H1 (cell line): Measurements from ENCODE around the gene TXNRD2. TPM values are rescaled to one million over a fixed set of nuclear protein-coding genes. Genes with fewer than 3 reads are reported as not detected.
A peak's percentile ranks its signal among the peaks of the same experiment; 100 is the strongest.

Experiments
- CTCF ChIA-PET: fragments of 300-600 bp; sonication (Branson Sonifier 250); formaldehyde crosslinking; loops from one replicate; lab custom pipeline; 2021; ENCODE audit not compliant: partially characterized antibody; lab: Charles Lee
- POLR2A ChIA-PET: fragments of 300-600 bp; sonication (Branson Sonifier 250); formaldehyde crosslinking; loops from one replicate; lab custom pipeline; 2021; ENCODE audit warnings: inconsistent platforms; ENCODE audit not compliant: partially characterized antibody; lab: Charles Lee
- DNase-seq, 2 experiments: peaks; one replicate each; pipeline versions ENCODE4 v3.0.0 to v3.0.0-alpha.2; 2010 to 2022; ENCODE audit warnings: low spot score in 2 of 2, low read depth in 1 of 2, mixed read lengths in 1 of 2
- FAIRE-seq: peaks from 2 replicates; lab custom pipeline; 2011; peaks lifted over from hg19 to GRCh38; lab: Jason Lieb, UNC
- H2AFZ ChIP-seq: 2 replicates; pipeline ENCODE4 v1.8.1; 2012; ENCODE audit warnings: low read length, inconsistent platforms
- H2AK5ac ChIP-seq: 2 replicates; pipeline ENCODE4 v1.6.1; 2013; ENCODE audit warnings: low read depth, low read length
- H2BK120ac ChIP-seq: replicated peaks from 2 replicates; pipeline ENCODE3; 2013; ENCODE audit warnings: low read depth, low read length, inconsistent platforms
- H2BK12ac ChIP-seq: 2 replicates; pipeline ENCODE4 v1.6.1; 2013; ENCODE audit warnings: low read depth, low read length
- H2BK15ac ChIP-seq: 2 replicates; pipeline ENCODE4 v1.6.1; 2013; ENCODE audit warnings: low read length
- H2BK20ac ChIP-seq: 2 replicates; pipeline ENCODE4 v1.6.1; 2013; ENCODE audit warnings: low read length
- H2BK5ac ChIP-seq: 2 replicates; pipeline ENCODE4 v1.6.1; 2013; ENCODE audit warnings: low read depth, low read length
- H3K14ac ChIP-seq: 2 replicates; pipeline ENCODE4 v1.6.1; 2013; ENCODE audit warnings: inconsistent platforms; ENCODE audit not compliant: insufficient read length
- H3K18ac ChIP-seq: 2 replicates; pipeline ENCODE4 v1.6.1; 2013; ENCODE audit warnings: low read length; ENCODE audit errors: extremely low read depth
- H3K23ac ChIP-seq: 2 replicates; pipeline ENCODE4 v1.6.1; 2013; ENCODE audit warnings: inconsistent platforms; ENCODE audit not compliant: insufficient read length
- H3K23me2 ChIP-seq: 2 replicates; pipeline ENCODE4 v1.6.1; 2013; ENCODE audit warnings: low read depth, low read length
- H3K27ac ChIP-seq: 2 replicates; pipeline ENCODE4 v1.6.1; 2011; ENCODE audit warnings: low read depth, low read length, inconsistent platforms
- H3K27me3 ChIP-seq, 4 experiments: replicated peaks in 1 of 4; 1 replicate in 1 of 4; 2 replicates in 3 of 4; pipeline versions ENCODE4 v1.6.1 to v1.8.1; 2011 to 2013; ENCODE audit warnings: low read length in 3 of 4, mild to moderate bottlenecking in 3 of 4, inconsistent platforms in 2 of 4, mixed read lengths in 2 of 4, moderate library complexity in 1 of 4; ENCODE audit not compliant: control insufficient read depth in 3 of 4, insufficient read depth in 3 of 4; ENCODE audit errors: extremely low read depth in 1 of 4
- H3K36me3 ChIP-seq, 4 experiments: 2 replicates each; pipeline versions ENCODE4 v1.6.1 to v1.8.1; 2011 to 2013; ENCODE audit warnings: mild to moderate bottlenecking in 4 of 4, low read length in 3 of 4, moderate library complexity in 2 of 4, control low read depth in 1 of 4, inconsistent platforms in 1 of 4; ENCODE audit not compliant: insufficient read depth in 4 of 4, control insufficient read depth in 2 of 4
- H3K4ac ChIP-seq: replicated peaks from 2 replicates; pipeline ENCODE3; 2013; ENCODE audit warnings: low read length, low read depth, mixed read lengths, inconsistent platforms; ENCODE audit not compliant: insufficient read length
- H3K4me1 ChIP-seq, 4 experiments: replicated peaks in 1 of 4; 1 replicate in 1 of 4; 2 replicates in 3 of 4; pipeline versions ENCODE4 v1.6.1 to v1.8.1; 2011 to 2013; ENCODE audit warnings: low read length in 3 of 4, inconsistent platforms in 2 of 4, mixed read lengths in 1 of 4; ENCODE audit not compliant: insufficient read depth in 4 of 4, control insufficient read depth in 3 of 4
- H3K4me2 ChIP-seq, 2 experiments: 2 replicates each; pipeline versions ENCODE4 v1.6.1 to v1.8.1; 2011 to 2013; ENCODE audit warnings: low read depth in 2 of 2, low read length in 2 of 2, control low read depth in 1 of 2, inconsistent platforms in 1 of 2, mild to moderate bottlenecking in 1 of 2; ENCODE audit not compliant: insufficient read depth in 1 of 2
- H3K4me3 ChIP-seq, 4 experiments: fragments of 200-600, 300-600 bp in 1 of 4; sonication (generic), shearing (Covaris generic), sonication (Bioruptor Twin) in 1 of 4; 2 replicates each; pipeline versions ENCODE4 v1.5.1 to v1.8.1; 2011 to 2016; ENCODE audit warnings: low read length in 4 of 4, low read depth in 3 of 4, control low read depth in 2 of 4, inconsistent platforms in 2 of 4, mild to moderate bottlenecking in 2 of 4, mixed read lengths in 1 of 4, moderate library complexity in 1 of 4; ENCODE audit not compliant: insufficient read depth in 2 of 4; ENCODE audit errors: extremely low read depth in 1 of 4
- H3K56ac ChIP-seq: replicated peaks from 2 replicates; pipeline ENCODE3; 2013; ENCODE audit warnings: low read depth, mild to moderate bottlenecking, mixed read lengths, low read length, inconsistent platforms; ENCODE audit not compliant: insufficient read length
- H3K79me1 ChIP-seq: 2 replicates; pipeline ENCODE4 v1.6.1; 2013; ENCODE audit warnings: low read depth, low read length, control low read depth
- H3K79me2 ChIP-seq, 2 experiments: 2 replicates each; pipeline versions ENCODE4 v1.6.1 to v1.8.1; 2012 to 2013; ENCODE audit warnings: low read length in 2 of 2, mild to moderate bottlenecking in 2 of 2, inconsistent platforms in 1 of 2; ENCODE audit not compliant: insufficient read depth in 2 of 2, control insufficient read depth in 1 of 2
- H3K9ac ChIP-seq, 4 experiments: replicated peaks in 1 of 4; 1 replicate in 1 of 4; 2 replicates in 3 of 4; pipeline versions ENCODE4 v1.6.1 to v1.8.1; 2011 to 2013; ENCODE audit warnings: low read depth in 3 of 4, low read length in 3 of 4, control low read depth in 2 of 4, mild to moderate bottlenecking in 2 of 4, moderate library complexity in 2 of 4, inconsistent platforms in 1 of 4; ENCODE audit errors: extremely low read depth in 1 of 4
- H3K9me3 ChIP-seq, 2 experiments: 2 replicates each; pipeline versions ENCODE4 v1.6.1 to v1.8.1; 2012 to 2013; ENCODE audit warnings: mild to moderate bottlenecking in 2 of 2, moderate library complexity in 2 of 2, control low read depth in 1 of 2, inconsistent platforms in 1 of 2, low read depth in 1 of 2, low read length in 1 of 2, mixed read lengths in 1 of 2; ENCODE audit not compliant: insufficient read depth in 2 of 2
- H4K20me1 ChIP-seq, 2 experiments: replicated peaks in 1 of 2; 2 replicates each; pipeline versions ENCODE3 to v1.8.1; 2011 to 2013; ENCODE audit warnings: inconsistent platforms in 2 of 2, low read length in 2 of 2, mild to moderate bottlenecking in 1 of 2; ENCODE audit not compliant: insufficient read depth in 2 of 2, control insufficient read depth in 1 of 2
- H4K5ac ChIP-seq: 2 replicates; pipeline ENCODE4 v1.6.1; 2013; ENCODE audit warnings: low read length, low read depth, mixed read lengths, inconsistent platforms; ENCODE audit not compliant: insufficient read length
- H4K8ac ChIP-seq: 2 replicates; pipeline ENCODE4 v1.8.0; 2013; ENCODE audit warnings: mild to moderate bottlenecking, moderate library complexity, low read length, inconsistent platforms; ENCODE audit not compliant: insufficient read depth; ENCODE audit errors: extremely low read depth
- H4K91ac ChIP-seq: replicated peaks from 2 replicates; pipeline ENCODE3; 2013; ENCODE audit warnings: low read length, mixed read lengths, inconsistent platforms; ENCODE audit not compliant: insufficient read length
- BCL11A ChIP-seq, 2 experiments: IDR thresholded peaks; one replicate each; pipeline ENCODE4 v1.6.1; 2011; ENCODE audit warnings: low read depth in 2 of 2, low read length in 2 of 2, mild to moderate bottlenecking in 2 of 2
- GTF2F1 ChIP-seq: IDR thresholded peaks from 2 replicates; pipeline ENCODE4 v1.6.1; 2012; ENCODE audit warnings: low read depth, low read length, improper control_type of control experiment, borderline replicate concordance
- JUND ChIP-seq: IDR thresholded peaks from 2 replicates; pipeline ENCODE4 v1.6.1; 2011; ENCODE audit warnings: mild to moderate bottlenecking, improper control_type of control experiment, low read length
- NANOG ChIP-seq: IDR thresholded peaks from 2 replicates; pipeline ENCODE4 v1.6.1; 2011; ENCODE audit warnings: low read length, low read depth, mild to moderate bottlenecking, inconsistent platforms; ENCODE audit not compliant: insufficient read depth, poor library complexity, severe bottlenecking
- PHF8 ChIP-seq: fragments of 200-600 bp; sonication (generic); conservative IDR thresholded peaks from 2 replicates; pipeline ENCODE4 v1.7.1; 2012; ENCODE audit warnings: low read depth, mild to moderate bottlenecking, inconsistent platforms, low read length, moderate library complexity
- SIRT6 ChIP-seq: IDR thresholded peaks from one replicate; pipeline ENCODE4 v1.7.1; 2012; ENCODE audit warnings: low read length, inconsistent platforms
- TAF7 ChIP-seq: optimal IDR thresholded peaks from 2 replicates; pipeline ENCODE3; 2011; ENCODE audit warnings: low read depth, mild to moderate bottlenecking, inconsistent platforms, low read length, moderate library complexity, borderline replicate concordance
- WGBS, 2 experiments: shearing (Covaris generic) in 1 of 2; methylation state at CpG; one replicate each; pipeline versions ENCODE4 v1.1.6 to v1.1.7; 2013 to 2015; ENCODE audit warnings: low lambda C conversion rate in 2 of 2, mixed read lengths in 2 of 2, inconsistent platforms in 1 of 2, low coverage in 1 of 2, missing lambda C conversion rate in 1 of 2; ENCODE audit not compliant: insufficient replicate concordance in 2 of 2, insufficient coverage in 1 of 2, insufficient read length in 1 of 2; ENCODE audit errors: extremely low coverage in 1 of 2, missing lambda C conversion rate in 1 of 2; 5-methylcytosine and 5-hydroxymethylcytosine counted together
- polyA plus RNA-seq, 7 experiments: library from polyadenylated mRNA; depleted of rRNA in 3 of 7; stranded (reverse) in 5 of 7; unstranded in 2 of 7; fragments of >200 nt in 5 of 7; fragments of 200-250 nt in 2 of 7; gene quantifications; 1 replicate in 5 of 7; 2 replicates in 1 of 7; 4 replicates in 1 of 7; pipeline versions ENCODE4 v1.2.1 to v1.2.3, GENCODE V29; 2011 to 2013; ENCODE audit warnings: missing spikeins in 2 of 7, mixed read lengths in 2 of 7
- total RNA-seq: library from RNA; stranded (reverse); fragmentation: NEBNext Ultra II Directional; extraction: Animal tissue kit (Norgen Biotek cat#: 25700); gene quantifications from 2 replicates; pipeline ENCODE4 v1.2.1, GENCODE V29; 2021
- TF ChIP-seq, protein P1 (sequence below): IDR thresholded peaks from 2 replicates; pipeline ENCODE4 v1.6.1; 2012; ENCODE audit warnings: inconsistent platforms
- TF ChIP-seq, protein P2 (sequence below): IDR thresholded peaks from 2 replicates; pipeline ENCODE4 v1.6.1; 2011; ENCODE audit warnings: low read length, improper control_type of control experiment
- TF ChIP-seq, protein P3 (sequence below): IDR thresholded peaks from 2 replicates; pipeline ENCODE4 v1.6.1; 2012; ENCODE audit warnings: inconsistent platforms

The TXNRD2 gene
- total and polyA plus RNA-seq, 2 of the 8 experiments (the other 6 are each of a cell fraction or from before 2014, with no cell fraction given) = 14.8 to 21.9 TPM

DNA sequence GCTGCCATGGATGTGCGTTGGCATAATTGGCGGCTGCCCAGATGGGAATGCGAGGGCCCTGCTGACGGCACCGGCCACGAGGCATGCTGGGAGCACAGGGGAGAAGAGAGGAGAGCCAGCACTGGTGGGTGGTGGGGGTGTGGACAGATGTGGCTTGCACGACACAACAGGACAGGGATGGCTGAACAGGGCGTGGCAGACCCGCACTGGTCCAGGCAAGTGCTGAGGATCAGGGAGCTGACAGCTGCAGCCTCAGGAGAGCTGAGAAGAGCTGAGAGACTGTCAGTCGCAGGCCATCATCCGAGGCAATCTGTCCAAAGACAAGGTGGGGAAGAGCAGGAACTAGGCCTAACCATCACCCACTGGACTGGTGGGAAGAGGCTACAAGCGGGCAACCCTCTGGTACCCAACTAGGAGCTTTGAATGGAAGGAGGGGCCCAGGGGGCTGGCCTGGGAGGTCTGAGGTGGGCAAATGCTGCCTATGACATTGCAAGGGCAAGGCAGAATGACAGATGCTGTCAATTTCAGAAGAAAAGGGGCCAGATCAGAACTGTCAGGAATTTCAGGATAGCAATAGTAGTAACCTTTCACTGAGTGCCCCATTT lies 89.3 kb downstream of the TXNRD2 start:
- H3K27ac ChIP-seq = no peak overlapping the region
- no peak overlapping the region for H3K14ac ChIP-seq
- H3K23me2 ChIP-seq = peaks cover 16% of the 10 kb centered on the region; the same call in 1 of the 2 replicates
- H3K4me1 ChIP-seq = peaks cover 0 to 24% (median 12%) of the 10 kb centered on the region in 4 experiments; a peak in 6 of 7 replicates
- H3K9ac ChIP-seq = no peak overlapping the region
- no peak overlapping the region for H2BK20ac ChIP-seq
- no peak overlapping the region for H2BK120ac ChIP-seq
- DNase-seq = no peak
- no peak overlapping the region for H3K4ac ChIP-seq
- 0 out of 2 replicates have a peak overlapping the region, but pooled peaks have one; percentile 16 for H2BK15ac ChIP-seq
- no peaks in the 10 kb centered on the region for H3K9me3 ChIP-seq
- H2AK5ac ChIP-seq = no peak overlapping the region
- H3K23ac ChIP-seq = no peak overlapping the region
- peaks cover 2 to 16% (median 14%) of the 10 kb centered on the region in 4 experiments; a peak in 6 of 8 replicates for H3K36me3 ChIP-seq
- ChIA-PET POLR2A (interaction anchor here (1.9 to 2.1 kb wide), 2 partner anchors 10 to 20 kb away, joined by 6 to 7 read pairs; no protein-coding TSS in a partner anchor), CTCF (interaction anchor here (0.7 to 1.7 kb wide), 5 partner anchors 19 to 96 kb away, joined by 3 to 7 read pairs (median 3); no protein-coding TSS in a partner anchor)
- H3K79me2 ChIP-seq = peaks cover 0 to 26% of the 10 kb centered on the region in 2 experiments; a peak in 3 of 4 replicates
- no peak overlapping the region for H4K5ac ChIP-seq
- H2BK5ac ChIP-seq = no peak overlapping the region
- WGBS, 2 experiments = 92% methylated on average over 12 of the region's 12 CpGs; no CpG with 5 or more reads in 1 of the 2 experiments
- H3K4me3 ChIP-seq = no peak overlapping the region
- H4K20me1 ChIP-seq = peaks cover 10 to 44% of the 10 kb centered on the region in 2 experiments
- no peak overlapping the region for H2BK12ac ChIP-seq
- no peak overlapping the region for H2AFZ ChIP-seq
- H4K8ac ChIP-seq = no peak overlapping the region
- peak overlapping the region in 1 of 2 experiments; percentile 88; a peak in 1 of 4 replicates for H3K4me2 ChIP-seq
- no peak overlapping the region for H3K18ac ChIP-seq
- no peak overlapping the region for H3K56ac ChIP-seq
- peaks cover 21% of the 10 kb centered on the region for H3K79me1 ChIP-seq
- no peak for FAIRE-seq
- H3K27me3 ChIP-seq = no peaks in the 10 kb centered on the region
- H4K91ac ChIP-seq = no peak overlapping the region
- TF ChIP-seq TAF7 (no peak), NANOG (no peak), PHF8 (no peak), JUND (no peak), BCL11A (IDR thresholded peaks at IDR 0.05; ENCODE audit: low read depth in 2 of 2, low read length in 2 of 2) (no peak), GTF2F1 (no peak), SIRT6 (no peak)
- TF ChIP-seq, protein P1, sequence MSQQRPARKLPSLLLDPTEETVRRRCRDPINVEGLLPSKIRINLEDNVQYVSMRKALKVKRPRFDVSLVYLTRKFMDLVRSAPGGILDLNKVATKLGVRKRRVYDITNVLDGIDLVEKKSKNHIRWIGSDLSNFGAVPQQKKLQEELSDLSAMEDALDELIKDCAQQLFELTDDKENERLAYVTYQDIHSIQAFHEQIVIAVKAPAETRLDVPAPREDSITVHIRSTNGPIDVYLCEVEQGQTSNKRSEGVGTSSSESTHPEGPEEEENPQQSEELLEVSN = no peak
- TF ChIP-seq, protein P2, sequence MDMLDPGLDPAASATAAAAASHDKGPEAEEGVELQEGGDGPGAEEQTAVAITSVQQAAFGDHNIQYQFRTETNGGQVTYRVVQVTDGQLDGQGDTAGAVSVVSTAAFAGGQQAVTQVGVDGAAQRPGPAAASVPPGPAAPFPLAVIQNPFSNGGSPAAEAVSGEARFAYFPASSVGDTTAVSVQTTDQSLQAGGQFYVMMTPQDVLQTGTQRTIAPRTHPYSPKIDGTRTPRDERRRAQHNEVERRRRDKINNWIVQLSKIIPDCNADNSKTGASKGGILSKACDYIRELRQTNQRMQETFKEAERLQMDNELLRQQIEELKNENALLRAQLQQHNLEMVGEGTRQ = no peak
- TF ChIP-seq, protein P3, sequence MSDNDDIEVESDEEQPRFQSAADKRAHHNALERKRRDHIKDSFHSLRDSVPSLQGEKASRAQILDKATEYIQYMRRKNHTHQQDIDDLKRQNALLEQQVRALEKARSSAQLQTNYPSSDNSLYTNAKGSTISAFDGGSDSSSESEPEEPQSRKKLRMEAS = no peak
